Ramos (cell line): ENCODE results near the gene DDX5.

Experiments
- in situ Hi-C: fragments of 300-500 bp; cut with MboI; formaldehyde crosslinking; loops from one replicate; pipeline ENCODE4 v1.14.3; 2022; ENCODE audit warnings: low sequenced_read_pairs; ENCODE audit not compliant: unreplicated experiment

Gene DDX5

GRCh38 chr17:64509179-64509578 is 3.1 kb upstream of the DDX5 start:
- in situ Hi-C loops, result no loop called here

DNA sequence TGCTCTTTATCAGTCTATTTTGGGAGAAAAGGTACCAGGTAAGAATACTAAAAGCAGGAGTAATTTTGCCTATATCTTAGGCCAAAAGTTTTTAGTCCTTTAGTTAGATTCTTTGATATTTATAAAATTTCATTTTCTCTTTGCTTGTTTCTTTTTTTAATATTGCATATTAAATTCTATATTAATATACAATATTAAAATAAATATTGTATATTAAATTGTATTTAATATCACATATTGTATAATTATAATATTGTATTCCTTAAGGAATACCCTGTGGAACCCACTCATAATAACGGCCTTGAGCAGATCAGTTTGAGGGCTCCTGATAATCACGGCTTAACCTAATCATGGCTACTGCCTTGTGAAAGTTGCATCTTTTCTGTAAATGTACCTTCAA is 2.6 kb upstream of the DDX5 start:
- in situ Hi-C loops, result no loop called here

DNA sequence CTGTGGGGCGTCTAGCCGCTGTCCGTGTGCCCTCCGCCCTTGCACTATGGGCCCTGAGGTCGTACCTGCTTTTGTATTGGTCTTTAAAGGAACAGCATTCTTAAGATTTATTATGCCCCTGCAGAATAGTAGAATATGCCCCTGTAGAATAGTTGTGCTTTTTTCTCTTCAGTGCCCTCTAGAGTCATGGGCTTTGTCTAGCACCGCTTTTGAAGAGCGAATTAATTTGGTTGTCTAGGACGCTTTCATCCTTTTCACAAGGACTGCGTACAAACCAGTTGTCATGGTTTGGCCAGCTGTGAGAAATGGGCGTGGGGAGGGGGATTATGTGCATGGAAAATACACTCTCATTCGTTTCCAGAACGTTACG is 1.3 kb upstream of the DDX5 start:
- in situ Hi-C loops, result no loop called here

DNA sequence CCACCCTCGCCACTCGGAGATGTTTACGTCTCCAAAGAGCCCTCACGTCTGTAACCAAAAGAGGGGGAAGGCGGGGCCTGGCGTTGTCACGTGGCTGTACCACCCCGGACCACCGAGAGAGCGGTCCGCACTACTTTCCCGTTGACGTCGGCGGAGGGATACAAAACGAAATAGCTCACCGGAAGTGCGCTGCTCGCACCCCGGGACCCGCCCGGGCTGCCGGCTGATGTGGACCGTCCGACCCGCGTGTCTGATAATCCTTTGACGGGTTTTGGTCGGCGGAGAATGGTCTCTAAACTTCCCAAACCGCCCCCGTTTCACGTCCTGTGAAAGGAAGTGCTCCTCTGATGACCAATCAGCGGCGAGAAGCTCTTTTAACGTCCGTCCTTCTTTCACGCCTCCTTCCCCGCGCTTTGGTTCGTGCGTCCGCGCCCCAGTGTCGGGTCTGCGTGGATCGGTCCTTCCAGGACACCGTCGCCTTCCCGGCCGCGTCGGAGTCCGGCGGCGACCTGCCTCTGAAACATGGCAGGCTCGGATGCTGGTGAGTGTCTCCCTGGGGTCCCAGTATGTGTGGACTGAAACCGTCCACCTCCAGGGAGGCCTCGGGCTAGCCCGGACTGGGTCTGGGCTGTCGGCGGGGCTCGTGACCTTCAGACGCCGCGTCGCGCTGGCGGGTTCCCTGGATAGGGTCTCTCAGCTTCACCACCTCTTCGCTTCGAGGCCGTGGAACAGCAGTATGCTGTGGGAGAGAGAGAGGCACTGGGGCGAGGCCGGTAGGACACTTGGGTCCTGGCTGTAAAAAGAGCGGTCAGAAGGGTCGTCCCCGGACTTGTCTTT is 705 bp upstream of the DDX5 start, which contains the start of gene CEP95:
Gene CEP95, plus strand, starts transcription at position 402 of the 837 bp plus-strand sequence. Its CDS starts 121 bp downstream, at position 523.
- in situ Hi-C loops, result no loop called here

DNA sequence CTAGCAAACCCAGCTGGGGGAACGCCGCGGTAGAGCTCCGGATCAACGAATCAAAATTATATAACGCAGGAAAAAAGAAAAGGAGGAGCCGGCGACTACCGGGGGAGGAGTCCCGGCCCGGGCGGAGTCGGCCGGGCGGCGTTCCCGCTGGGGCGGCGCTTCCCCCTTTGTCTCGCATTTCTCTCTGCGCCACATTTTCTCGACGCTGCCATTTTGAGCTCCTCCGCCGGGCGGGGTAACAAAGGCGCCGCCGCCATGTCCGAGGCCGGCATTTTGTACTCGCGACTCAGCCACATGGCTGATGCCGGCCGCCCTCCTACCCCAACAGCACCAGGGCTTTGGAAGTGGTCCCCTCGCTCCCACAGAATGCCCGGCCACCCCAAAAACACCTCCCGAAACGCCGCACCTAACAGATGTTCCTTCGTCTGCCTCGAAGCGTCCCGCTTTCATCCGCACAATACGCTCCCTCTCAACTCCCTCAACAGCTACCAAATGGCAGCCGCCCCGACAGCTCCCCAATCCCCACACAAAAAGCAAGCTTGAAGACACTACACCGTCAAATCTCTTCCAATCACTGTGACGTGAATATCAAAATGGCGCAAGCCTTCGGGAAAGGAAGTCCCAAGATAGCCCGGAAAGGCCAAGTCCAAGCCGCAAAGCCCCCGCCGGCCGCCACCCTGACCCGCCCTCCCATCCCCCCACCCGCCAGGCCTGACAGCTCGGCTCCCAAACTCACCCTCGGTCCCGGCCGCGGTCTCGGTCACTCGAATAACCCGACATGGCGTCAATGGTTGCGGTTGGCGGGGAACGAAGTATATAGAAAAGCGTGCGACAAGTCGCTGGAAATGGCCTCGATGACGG is 519 bp downstream of the DDX5 start:
- in situ Hi-C loops, result no loop called here

DNA sequence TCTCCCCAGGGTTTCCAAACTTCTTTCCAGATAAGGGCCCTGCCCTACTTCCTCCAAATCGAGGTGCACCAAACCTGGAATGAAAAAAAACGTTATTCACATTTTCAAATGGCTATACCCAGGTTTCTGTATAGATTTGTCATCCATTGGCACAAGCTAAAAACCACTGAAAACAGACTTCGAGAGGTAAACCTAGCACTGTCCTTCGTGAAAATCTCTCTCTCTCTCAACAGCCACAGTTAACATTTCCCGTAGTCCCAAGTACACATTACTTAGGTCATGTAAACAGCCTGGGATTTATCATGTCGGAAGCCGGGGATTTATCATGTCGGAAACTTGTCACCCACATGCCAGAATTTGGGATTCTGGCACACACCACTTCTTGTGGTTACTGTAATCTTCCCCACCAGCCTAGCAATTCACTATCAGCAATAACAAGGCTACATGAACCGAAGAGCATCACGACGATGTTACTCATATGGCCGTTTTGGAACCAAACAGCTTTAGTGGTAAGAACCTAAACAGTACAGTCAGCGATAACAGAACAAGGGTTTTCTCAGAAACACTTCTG is 1.2 kb downstream of the DDX5 start:
- in situ Hi-C loops, result no loop called here

DNA sequence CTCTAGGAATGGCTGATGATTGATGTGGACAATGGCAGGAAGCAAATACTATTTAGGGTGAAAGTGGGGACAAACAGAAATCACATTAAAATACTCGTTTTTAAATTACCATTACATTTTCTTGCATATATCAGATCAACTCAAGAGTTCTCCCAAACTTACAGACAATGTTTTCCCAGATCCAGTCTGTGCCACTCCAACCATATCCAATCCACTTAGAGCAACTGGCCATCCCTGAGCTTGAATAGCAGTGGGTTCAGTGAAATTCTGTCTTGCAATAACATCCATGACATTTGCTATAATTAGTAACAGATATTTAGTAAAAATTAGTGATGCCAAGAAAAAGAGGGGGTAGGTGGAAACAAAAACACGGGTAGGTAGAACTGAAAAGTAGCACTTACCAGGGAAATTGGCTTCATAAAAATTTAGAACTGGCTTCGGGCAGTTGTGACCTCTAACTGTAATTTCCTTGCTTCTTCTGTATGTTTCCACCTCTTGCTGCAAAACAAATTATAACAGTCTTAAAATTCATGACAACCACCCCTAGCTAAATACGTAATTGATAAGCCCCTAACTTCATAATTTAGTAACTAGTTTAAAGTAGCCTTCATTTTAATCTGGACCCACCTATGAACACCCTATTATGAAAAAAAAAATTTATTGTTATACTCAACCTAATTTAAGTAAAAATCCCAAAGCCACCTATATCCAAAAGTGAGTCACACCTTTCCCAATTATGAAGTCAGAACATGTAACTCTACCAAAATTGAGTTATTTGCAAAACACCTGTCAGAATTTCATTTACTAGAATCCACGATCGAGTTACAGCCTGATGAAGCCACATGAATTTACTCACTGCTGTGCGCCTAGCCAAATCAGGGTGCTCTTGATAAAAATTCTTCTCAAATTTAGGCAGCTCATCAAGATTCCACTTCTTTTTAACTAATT is 2.0 kb downstream of the DDX5 start:
- in situ Hi-C loops, result no loop called here

- in situ Hi-C loops, result no loop called here
Observed at GRCh38 chr17:64503341-64503740, 2.7 kb downstream of the DDX5 start.

- in situ Hi-C loops, result no loop called here
Observed at GRCh38 chr17:64502809-64503208, 3.3 kb downstream of the DDX5 start.

DNA sequence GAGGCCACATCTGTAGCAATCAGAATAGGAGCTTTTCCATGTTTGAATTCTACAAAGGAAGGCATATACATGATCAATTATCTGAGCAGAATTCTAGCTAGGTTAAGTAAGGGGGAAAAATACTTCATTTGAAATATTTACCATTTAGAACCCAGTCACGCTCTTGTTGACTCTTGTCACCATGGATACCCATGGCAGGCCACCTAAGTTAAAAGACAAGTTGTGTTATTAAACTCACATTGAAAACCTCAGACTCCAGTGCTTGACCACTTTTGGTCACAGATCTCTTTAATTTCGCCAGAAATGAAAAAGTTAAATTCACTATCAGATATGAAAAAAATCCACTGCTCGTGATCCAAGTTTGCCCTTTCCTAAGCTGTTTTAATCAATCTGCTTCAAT is 4.1 kb downstream of the DDX5 start:
- in situ Hi-C loops, result no loop called here

DNA sequence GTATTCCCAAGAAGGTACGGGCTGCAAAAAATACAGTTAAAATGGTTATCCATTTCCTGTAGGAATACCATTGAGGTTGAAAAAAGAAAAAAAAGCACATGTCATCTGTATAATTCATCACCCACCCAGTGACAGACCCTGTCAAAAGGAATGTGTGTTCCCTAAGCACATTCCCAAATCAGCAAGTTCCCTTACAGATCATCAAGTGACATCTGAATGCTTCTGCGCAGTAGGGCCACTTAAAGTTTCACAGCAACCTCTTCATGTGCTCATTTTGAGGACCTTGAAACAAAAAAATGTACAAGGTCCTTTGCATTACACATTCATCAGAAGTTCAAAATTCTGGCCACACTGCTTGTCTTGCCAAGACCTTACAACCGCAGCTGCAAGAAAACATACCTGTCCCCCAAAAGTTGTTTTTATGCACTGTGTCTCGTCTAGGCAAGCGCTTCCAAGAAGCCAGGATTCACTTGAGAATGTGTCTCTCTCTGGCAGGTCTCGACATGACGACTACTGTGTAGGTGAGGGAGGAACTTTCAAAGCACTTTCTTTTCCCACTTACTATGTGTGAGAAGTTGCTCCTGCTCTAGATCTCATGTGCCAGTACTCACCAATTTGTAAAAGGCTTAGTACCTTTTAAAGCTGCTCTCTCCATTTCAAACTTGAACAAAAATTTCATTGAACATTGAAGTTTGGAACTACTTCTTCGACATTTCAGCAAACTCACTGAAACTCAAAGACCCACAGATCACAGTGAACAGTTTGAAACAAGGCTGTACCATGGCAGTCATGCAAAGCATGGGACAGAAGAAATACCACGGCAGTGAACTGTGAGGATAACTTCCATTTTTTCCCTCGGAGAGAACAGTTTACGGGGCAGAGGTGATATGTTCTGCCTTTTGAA is 5.0 kb downstream of the DDX5 start:
- in situ Hi-C loops, result no loop called here

DNA sequence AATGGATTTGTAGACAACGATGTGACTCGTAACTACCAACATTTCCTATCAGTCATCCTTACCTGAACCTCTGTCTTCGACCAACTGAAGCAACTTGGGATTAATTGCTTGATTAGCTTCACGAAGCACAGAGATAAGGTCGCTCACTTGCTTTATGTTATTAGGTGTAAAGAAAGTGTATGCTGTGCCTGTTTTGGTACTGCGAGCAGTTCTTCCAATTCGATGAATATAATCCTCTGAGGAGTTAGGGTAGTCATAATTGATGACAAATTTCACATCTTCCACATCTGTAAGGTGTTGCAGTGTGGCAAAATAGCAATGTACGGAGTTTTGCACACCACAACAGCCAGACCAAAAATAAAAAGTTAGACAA is 5.6 kb downstream of the DDX5 start:
- in situ Hi-C loops, result no loop called here

GRCh38 chr17:64499805-64500486 is 6.1 kb downstream of the DDX5 start:
- in situ Hi-C loops, result no loop called here

GRCh38 chr17:64498308-64499203 is 7.5 kb downstream of the DDX5 start:
- in situ Hi-C loops, result no loop called here

DNA sequence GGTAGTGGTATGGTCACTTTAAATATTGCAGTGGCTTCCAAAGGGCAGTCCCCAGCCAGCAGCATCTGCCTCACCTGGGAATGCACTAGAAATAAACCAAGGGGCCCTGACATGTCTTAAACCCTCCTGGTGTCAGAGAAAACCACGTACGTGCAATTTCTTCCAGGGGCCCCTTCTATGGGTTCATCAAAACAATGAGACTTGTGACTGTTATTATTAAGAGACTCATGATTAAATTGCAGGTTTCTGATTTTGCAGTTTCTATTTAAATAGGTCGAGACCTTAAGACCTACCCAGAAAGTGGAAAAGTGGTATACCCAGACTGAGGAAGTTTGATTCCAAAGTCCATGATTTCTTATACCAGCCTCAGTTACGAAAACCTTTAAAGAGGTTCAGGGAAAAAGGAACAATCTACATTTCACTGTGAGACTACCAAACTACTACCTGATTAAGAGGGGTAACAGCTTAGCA is 8.5 kb downstream of the DDX5 start:
- in situ Hi-C loops, result no loop called here

DNA sequence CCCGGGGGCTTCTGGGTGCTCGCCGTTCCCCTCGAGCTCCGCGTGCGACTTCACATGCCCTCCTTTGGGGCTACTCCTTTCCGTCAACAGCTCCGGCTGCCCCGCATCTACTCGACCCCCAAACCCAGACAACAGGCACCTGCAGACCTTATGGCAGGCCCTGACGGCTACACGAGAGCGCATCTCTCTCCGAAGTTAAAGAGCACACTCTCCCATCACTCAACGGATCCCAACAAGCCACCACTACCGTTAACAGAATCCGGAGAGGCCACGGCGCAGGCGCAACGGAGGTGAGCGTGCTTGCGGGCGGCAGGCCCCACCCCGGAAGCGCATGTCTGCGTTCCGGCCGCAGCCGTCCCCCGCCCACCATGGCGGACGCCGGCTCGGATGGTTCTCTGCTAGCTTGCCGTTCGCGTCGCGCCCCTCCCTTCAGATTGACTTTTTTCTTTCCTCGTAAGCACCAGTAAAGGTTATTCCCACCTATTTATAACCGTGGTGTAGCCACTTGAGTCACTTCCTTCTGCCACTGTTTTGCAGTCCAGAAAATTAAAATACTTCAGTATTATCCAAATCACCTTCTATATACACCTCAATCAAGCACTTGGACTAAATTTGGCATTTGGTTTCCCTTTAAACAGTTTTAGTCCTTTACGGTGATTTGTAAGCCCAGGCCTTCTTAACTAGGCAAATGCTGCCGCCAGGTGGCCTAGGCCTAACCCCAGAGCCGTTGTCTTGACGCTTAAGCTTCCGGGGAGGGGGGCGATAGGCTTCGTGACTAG is 9.1 kb downstream of the DDX5 start, which contains the start of gene POLG2:
Gene POLG2, minus strand, starts transcription at position 269 of the 779 bp plus-strand sequence. Its CDS starts 86 bp downstream, at position 183.
- in situ Hi-C loops, result no loop called here
